ENCODE measurements around the gene FSCN2. TPM values are rescaled to one million over a fixed set of nuclear protein-coding genes. Genes with fewer than 3 reads are reported as not detected.

FSCN2 gene
- total and polyA plus RNA-seq, 2 experiments from 2014 or later = 0.13 to 1.6 TPM

DNA sequence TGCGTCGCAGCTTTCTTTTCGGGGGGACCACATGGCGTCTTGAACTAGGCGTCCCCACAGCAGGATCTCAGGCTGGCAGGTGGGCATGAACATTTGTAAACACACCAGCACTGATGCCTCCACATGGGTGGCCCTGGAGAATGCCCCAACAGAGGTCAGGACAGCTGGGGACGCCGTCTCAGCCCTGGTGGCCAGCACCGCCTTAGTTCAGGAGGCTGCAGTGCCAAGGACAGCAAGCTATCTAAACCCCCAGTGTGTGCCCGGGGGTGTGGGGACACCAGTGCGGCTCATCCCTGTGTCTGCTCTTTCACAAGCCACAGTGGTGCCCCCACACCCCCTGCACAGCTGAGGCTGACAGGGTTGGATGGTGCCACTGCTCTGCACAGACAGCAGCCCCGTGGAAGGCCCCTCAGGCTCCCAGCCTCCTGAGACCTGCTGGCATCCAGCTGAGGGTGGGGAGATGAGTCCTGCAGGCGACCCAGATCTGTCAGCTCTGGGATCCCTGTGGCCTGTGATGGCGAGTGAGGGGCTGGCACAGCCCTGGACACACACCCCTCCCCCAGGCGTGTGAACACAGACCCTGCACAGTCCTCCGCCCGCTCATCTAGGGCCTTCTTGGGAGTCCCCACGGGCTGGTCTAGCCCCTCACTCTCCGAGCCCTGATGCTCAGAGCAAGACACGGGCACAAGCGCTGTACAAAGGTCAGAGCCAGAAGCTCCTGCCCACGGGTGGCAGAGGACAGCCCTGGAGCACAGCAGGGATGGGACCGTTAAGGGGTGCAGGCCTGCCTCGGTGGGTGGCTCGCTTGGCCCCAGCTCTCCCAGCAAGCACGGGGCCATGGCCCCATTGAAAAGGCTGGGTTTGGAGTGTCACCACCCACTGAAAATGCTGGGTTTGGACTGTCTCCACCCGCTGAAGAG lies 10.7 kb downstream of the FSCN2 start (continued):
- TF ChIP-seq, protein P1, sequence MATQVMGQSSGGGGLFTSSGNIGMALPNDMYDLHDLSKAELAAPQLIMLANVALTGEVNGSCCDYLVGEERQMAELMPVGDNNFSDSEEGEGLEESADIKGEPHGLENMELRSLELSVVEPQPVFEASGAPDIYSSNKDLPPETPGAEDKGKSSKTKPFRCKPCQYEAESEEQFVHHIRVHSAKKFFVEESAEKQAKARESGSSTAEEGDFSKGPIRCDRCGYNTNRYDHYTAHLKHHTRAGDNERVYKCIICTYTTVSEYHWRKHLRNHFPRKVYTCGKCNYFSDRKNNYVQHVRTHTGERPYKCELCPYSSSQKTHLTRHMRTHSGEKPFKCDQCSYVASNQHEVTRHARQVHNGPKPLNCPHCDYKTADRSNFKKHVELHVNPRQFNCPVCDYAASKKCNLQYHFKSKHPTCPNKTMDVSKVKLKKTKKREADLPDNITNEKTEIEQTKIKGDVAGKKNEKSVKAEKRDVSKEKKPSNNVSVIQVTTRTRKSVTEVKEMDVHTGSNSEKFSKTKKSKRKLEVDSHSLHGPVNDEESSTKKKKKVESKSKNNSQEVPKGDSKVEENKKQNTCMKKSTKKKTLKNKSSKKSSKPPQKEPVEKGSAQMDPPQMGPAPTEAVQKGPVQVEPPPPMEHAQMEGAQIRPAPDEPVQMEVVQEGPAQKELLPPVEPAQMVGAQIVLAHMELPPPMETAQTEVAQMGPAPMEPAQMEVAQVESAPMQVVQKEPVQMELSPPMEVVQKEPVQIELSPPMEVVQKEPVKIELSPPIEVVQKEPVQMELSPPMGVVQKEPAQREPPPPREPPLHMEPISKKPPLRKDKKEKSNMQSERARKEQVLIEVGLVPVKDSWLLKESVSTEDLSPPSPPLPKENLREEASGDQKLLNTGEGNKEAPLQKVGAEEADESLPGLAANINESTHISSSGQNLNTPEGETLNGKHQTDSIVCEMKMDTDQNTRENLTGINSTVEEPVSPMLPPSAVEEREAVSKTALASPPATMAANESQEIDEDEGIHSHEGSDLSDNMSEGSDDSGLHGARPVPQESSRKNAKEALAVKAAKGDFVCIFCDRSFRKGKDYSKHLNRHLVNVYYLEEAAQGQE (IDR thresholded peaks at IDR 0.05; ENCODE audit: unreplicated experiment) = no peak
- no peak for TF ChIP-seq ZNF114 (CRISPR knock-in tag; IDR thresholded peaks at IDR 0.05)
- TF ChIP-seq STAT1 (IDR thresholded peaks at IDR 0.05; ENCODE audit: unreplicated experiment) = no peak
- no peak for TF ChIP-seq EZH2phosphoT487 (IDR thresholded peaks at IDR 0.05; ENCODE audit: unreplicated experiment)
- TF ChIP-seq ETS1 (IDR thresholded peaks at IDR 0.05) = no peak
- no peak for TF ChIP-seq EZH2 (IDR thresholded peaks at IDR 0.05; ENCODE audit: low read depth, unreplicated experiment)
- no peak for TF ChIP-seq POLR2AphosphoS5 (IDR thresholded peaks at IDR 0.05; ENCODE audit: low read depth)

DNA sequence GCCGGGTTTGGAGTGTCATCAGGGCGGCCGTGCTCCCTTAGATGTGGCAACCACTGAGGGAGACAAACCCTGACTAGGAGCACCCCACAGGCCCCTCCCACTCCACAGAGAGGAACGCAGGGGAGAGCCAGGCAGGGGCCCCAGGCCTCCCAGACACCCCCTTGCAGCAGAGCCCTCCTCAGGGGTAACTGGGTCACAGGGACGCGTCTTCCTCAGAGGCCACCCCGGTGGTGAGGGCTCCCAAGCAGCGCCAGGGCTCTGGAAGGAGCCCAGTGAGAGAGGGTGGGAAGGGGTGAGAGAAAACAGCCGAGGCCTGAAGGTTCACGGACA lies 11.4 kb downstream of the FSCN2 start:
- H3K36me3 Mint-ChIP-seq (ENCODE audit: low read depth) = peaks cover 6% of the 10 kb centered on the region; the same call in 2 of the 3 replicates
- no peak overlapping the region for H3K4me2 ChIP-seq
- H3K27me3 Mint-ChIP-seq (ENCODE audit: insufficient read depth, low read depth, poor library complexity) = peaks cover 19% of the 10 kb centered on the region
- no peaks in the 10 kb centered on the region for H3F3A ChIP-seq (replicated peaks; ENCODE audit: low read depth)
- no peak overlapping the region for H3K4me3 Mint-ChIP-seq
- ATAC-seq = no peak
- H3K79me2 ChIP-seq (replicated peaks; ENCODE audit: insufficient read depth) = no peaks in the 10 kb centered on the region
- H3K4me1 Mint-ChIP-seq = peaks cover 7% of the 10 kb centered on the region
- no peaks in the 10 kb centered on the region for H3K36me3 ChIP-seq (ENCODE audit: insufficient read depth)
- no peaks in the 10 kb centered on the region for H4K20me1 ChIP-seq (replicated peaks; ENCODE audit: insufficient read depth)
- H3K27me3 ChIP-seq (ENCODE audit: insufficient read depth) = peaks cover 13% of the 10 kb centered on the region
- H3K9me2 ChIP-seq (ENCODE audit: insufficient read depth) = no peaks in the 10 kb centered on the region
- no peak overlapping the region for H3K4me3 ChIP-seq
- no peaks in the 10 kb centered on the region; the same call in 2 of the 3 replicates for H3K9me3 Mint-ChIP-seq
- no peak for DNase-seq (ENCODE audit: low spot score)
- H3K27ac Mint-ChIP-seq = no peak overlapping the region
- no peak overlapping the region for H3K27ac ChIP-seq (ENCODE audit: low read depth)
- no peaks in the 10 kb centered on the region for H3K4me1 ChIP-seq (ENCODE audit: insufficient read depth)
- H2AFZ ChIP-seq = no peak overlapping the region
- TF ChIP-seq EZH2phosphoT487 (IDR thresholded peaks at IDR 0.05; ENCODE audit: unreplicated experiment) (no peak), ZNF331 (CRISPR knock-in tag; IDR thresholded peaks at IDR 0.05; ENCODE audit: low read depth) (no peak), STAT1 (IDR thresholded peaks at IDR 0.05; ENCODE audit: unreplicated experiment) (no peak), CREB1 (CRISPR knock-in tag; IDR thresholded peaks at IDR 0.05; ENCODE audit: low read depth) (no peak), CTCF (conservative IDR thresholded peaks at IDR 0.05; ENCODE audit: low read depth in 2 of 2) (no peak), ZNF462 (CRISPR knock-in tag; IDR thresholded peaks at IDR 0.05) (no peak), EZH2 (IDR thresholded peaks at IDR 0.05; ENCODE audit: low read depth, unreplicated experiment) (no peak), ZNF114 (CRISPR knock-in tag; IDR thresholded peaks at IDR 0.05) (no peak), POLR2AphosphoS5 (IDR thresholded peaks at IDR 0.05; ENCODE audit: low read depth) (no peak)
